ENCODE measurements around the gene CCDC88B.

DNA sequence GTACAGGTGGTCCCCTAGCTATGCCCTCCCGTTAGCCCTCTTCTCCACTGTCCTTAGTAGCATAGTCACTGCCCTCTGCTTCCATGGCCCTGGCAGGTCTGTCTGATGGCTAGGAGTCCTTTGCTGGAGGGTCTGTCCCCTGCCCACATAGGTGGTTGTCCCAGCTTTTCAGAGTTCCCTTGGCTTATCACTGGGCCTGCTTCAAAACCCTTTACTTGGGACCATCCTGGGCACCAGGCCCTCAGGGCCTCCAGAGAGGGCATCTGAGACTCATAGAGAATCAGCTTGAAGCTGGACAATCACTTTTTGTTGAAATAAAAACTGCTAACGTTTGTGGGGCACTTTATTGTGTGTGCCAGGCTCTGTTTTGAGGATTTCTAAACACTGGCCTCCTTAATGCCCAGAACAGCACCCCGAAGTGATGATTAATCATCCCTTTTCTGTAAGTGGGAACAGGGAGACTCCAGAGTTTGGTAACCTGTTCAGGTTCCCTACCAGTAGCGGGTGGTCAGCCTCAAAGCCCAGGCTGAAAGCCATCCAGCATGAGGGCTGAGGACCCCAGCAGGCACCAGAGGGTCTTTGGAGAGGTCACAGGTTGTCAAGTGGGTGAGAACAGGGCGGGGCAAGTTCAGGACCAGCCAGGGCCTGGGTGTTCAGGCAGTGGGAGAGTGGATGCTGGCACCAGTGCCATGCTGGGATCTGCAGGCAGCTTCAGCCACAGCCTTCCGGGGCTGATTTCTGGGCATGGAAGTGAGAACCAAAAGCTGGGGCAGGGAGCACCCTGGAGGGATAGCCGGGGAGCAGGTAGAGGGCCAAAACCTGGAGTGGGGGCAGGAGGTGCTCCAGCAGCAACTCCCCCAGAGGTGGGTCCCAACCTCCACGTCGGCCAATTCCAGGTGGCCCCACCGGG, 49.4 kb upstream of the CCDC88B start:
- TF ChIP-seq CTCF (IDR thresholded peaks at IDR 0.05) (no peak), POLR2A (IDR thresholded peaks at IDR 0.05) (no peak)
